ENCODE data around the gene ACTR1B.
A peak's percentile ranks its signal among the peaks of the same experiment; 100 is the strongest.
"Not testable (repeated sequence)": the region's sequence is repeated elsewhere in the genome, so short reads cannot be mapped to it uniquely, and the experiment has no call there.

ACTR1B gene

DNA sequence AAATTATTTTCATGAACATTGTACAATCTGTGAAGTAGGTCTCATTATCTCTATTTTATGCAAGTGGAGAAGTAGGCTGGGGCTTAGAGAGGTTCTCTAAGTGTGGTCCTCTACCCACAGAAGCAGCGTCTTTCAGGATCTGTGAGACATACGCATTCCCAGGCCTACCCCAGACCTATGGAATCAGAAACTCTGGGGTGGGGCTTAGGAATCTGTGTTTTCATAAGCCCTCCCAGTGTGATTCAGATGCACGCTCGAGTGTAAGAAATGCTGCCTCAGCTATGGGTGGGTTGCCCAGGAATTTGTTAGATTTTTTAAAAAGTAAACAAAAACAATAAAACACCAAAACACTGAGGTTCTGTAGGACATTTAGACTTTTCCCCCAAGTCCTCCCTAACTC lies 34.7 kb upstream of the ACTR1B start:
- Mint-ChIP-seq H3K27ac (no peak overlapping the region), H3K4me3 (no peak overlapping the region), H3K36me3 (no peaks in the 10 kb centered on the region), H3K27me3 (no peaks in the 10 kb centered on the region), H3K9me3 (no peaks in the 10 kb centered on the region), H3K4me1 (peaks cover 10% of the 10 kb centered on the region)

DNA sequence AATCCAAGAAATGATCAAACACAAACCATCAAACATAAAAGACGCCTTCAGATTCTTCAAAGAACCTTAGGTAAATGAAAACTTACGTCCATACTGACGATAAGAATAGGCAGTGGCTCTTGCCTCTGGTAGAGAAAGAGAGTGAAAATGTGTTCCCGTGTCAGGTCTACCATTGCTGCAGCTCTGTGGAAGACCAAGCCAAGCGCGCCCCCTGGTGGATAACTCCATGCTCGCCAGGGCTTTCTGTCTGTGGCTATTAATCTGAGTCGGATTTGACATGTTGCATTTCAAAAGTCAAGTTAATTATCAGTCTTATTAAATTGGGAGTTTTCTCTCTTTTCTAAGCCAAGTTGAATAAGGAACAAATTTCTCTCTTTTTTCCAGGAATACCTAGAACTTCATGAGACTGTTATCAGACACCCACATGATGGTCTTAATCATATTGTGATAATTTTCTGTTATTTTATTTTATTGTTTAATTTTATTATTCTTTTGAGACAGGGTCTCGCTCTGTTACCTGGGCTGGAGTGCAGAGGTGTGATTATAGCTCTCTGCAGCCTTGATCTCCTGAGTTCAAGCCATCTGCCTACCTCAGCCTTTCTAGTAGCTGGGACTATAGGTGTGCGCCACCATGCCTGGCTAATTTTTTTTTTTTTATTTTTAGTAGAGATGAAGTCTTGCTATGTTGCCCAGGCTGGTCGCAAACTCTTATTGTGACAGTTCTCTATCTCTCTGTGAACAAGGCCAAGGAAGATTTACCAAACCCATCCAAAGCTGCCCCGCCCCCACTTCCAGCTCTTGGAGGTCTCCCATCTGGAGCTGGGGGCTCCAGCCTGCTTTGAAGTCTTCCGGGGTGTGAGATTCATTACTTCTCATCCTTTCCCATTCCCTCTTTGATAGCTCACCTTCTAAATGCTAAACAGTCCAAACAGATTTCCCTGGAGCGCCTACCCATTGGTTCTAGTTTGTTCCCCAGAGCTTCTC lies 33.7 kb upstream of the ACTR1B start:
- H3K27ac Mint-ChIP-seq, result no peak overlapping the region
- no peak overlapping the region for H3K4me3 Mint-ChIP-seq
- H3K9me3 Mint-ChIP-seq, result no peaks in the 10 kb centered on the region
- H3K4me1 Mint-ChIP-seq, result peaks cover 10% of the 10 kb centered on the region
- no peaks in the 10 kb centered on the region for H3K36me3 Mint-ChIP-seq
- H3K27me3 Mint-ChIP-seq, result no peaks in the 10 kb centered on the region

DNA sequence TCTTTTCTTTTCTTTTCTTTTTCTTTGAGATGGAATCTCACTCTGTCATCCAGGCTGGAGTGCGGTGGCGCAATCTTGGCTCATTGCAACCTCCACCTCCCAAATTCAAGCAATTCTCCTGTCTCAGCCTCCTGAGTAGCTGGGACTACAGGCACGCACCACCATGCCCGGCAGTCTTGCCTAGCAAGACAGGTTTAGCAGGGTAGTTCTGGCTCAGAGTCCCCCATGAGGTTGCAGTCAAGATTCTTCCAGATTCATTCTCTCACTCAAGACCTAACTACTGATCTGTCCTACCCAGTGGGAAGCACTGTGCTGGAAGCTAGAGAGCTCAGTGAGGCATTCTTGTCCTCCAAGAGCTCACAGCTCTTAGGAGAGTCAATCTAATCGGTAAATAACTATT lies 31.9 kb upstream of the ACTR1B start:
- H3K27ac Mint-ChIP-seq, result no peak overlapping the region
- peaks cover 10% of the 10 kb centered on the region for H3K4me1 Mint-ChIP-seq
- H3K4me3 Mint-ChIP-seq, result no peak overlapping the region
- no peaks in the 10 kb centered on the region for H3K27me3 Mint-ChIP-seq
- no peaks in the 10 kb centered on the region for H3K9me3 Mint-ChIP-seq
- H3K36me3 Mint-ChIP-seq, result no peaks in the 10 kb centered on the region

DNA sequence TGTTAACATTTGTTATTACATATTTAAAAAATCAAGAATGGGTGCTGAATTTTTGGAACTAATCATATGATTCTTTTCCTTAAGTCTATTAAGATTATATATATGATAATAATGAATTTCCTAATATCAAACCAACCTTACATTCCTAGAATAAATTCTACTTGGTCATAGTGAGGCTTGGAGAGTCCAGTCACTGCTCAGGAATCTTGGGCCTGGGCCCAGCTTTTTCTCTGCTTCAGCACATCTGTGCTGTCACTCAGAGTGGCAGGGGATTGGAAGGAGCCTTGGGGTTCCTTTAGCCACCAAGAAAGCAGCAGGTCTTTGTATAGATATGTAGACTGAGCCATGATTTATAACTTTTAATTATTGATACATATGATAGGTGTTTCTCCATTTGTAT lies 29.6 kb upstream of the ACTR1B start:
- Mint-ChIP-seq H3K27ac (no peak overlapping the region), H3K4me1 (peaks cover 13% of the 10 kb centered on the region), H3K27me3 (no peaks in the 10 kb centered on the region), H3K4me3 (no peak overlapping the region), H3K9me3 (no peaks in the 10 kb centered on the region), H3K36me3 (no peaks in the 10 kb centered on the region)

DNA sequence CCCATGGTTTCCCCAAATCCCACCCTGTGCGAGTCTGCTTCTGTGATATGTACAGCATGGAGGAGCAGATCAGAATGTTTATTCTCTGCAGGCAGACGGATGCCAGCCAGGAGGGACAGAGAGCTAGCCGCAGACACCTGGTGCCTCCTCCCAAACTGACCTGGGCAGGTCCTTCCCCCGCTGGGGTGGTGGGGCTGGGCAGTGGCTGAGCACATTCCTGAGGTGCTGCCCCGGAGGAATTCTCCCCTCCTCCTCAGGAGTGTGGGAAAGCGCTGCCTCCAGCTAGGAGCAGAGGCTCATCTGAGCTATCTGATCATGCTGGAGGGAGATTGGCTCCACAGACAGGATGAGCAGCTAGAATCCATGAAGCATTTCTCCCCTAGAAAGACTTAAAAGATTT lies 27.3 kb upstream of the ACTR1B start:
- H3K27ac Mint-ChIP-seq, result no peak overlapping the region
- no peak overlapping the region for H3K4me3 Mint-ChIP-seq
- peaks cover 7% of the 10 kb centered on the region for H3K4me1 Mint-ChIP-seq
- no peaks in the 10 kb centered on the region for H3K27me3 Mint-ChIP-seq
- no peaks in the 10 kb centered on the region for H3K9me3 Mint-ChIP-seq
- H3K36me3 Mint-ChIP-seq, result no peaks in the 10 kb centered on the region

DNA sequence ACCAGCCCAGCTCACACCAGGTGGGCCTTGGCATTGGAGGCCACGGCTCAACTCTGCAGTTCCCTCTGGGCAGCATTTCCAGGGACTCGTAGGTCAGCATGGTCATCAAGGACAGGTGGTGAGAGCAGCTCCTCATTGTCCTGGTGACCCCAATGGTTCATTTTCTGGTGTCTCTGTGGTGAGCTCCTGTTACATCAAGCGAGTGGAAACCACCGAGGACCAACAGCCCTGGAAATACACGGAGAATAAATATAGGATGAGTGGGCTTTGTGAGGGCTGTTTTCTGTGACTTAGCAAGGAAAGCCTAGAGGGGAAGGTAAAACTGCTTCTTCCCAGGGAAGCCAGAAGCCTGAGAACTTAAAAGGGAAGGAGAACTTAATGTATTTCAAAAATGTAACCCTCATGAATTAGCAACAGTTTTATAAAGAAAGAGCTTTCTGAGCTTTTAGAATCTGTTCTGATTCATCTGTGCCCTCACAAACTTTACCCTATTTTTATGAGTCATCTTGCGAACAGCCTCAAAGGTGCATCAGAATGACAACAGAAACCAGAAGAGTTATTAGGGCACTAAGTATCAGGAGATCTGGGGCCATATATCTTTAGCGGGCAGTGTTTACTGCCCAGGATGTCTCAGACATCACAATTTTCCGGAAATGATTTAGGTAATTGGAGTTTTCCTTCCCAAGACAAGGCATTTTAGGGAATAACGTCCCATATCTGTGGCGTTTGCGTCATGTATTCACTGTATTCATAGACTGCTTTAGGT lies 24.4 kb upstream of the ACTR1B start:
- no peak overlapping the region for H3K27ac Mint-ChIP-seq
- peaks cover 7% of the 10 kb centered on the region for H3K4me1 Mint-ChIP-seq
- no peaks in the 10 kb centered on the region for H3K36me3 Mint-ChIP-seq
- no peak overlapping the region for H3K4me3 Mint-ChIP-seq
- H3K9me3 Mint-ChIP-seq, result no peaks in the 10 kb centered on the region
- no peaks in the 10 kb centered on the region for H3K27me3 Mint-ChIP-seq

DNA sequence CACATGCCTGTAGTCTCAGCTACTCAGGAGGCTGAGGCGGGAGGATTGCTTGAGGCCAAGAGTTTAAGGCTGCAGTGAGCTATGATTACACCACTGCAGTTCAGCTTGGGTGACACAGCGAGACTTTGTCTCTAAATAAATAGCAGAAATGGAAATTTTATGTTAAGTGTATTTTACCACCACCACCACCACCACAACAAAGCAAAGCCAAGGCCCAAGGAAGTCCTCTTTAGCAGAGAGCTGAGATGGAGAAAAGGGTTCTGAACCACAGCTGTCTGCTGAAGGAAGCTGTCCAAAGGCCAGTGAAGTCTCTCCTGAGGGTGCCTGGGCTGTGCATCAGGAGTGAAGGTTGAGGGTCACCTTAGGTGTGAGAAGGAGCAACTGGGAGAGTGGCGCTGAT lies 23.4 kb upstream of the ACTR1B start:
- not testable (repeated sequence) for H3K4me1 Mint-ChIP-seq, H3K27ac Mint-ChIP-seq, H3K27me3 Mint-ChIP-seq, H3K36me3 Mint-ChIP-seq, H3K9me3 Mint-ChIP-seq, H3K4me3 Mint-ChIP-seq

DNA sequence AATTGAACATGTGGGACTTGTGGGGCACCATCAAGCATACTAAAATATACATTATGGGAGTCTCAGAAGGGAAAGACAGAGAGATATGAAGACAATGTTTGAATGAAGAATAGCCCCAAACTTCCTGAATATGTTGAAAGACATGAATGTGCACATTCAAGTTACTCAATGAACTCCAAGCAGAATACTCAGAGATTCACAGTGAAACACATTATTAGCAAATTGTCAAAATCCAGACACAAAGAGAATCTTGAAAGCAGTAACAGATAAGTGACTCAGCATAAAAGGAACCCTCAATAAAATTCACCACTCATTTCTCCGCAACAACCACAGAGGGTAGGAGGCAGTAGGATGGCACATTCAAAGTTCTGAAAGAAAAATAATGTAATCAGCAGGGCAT lies 14.5 kb upstream of the ACTR1B start:
- Mint-ChIP-seq H3K27ac (no peak overlapping the region), H3K4me1 (peaks cover 5% of the 10 kb centered on the region)

DNA sequence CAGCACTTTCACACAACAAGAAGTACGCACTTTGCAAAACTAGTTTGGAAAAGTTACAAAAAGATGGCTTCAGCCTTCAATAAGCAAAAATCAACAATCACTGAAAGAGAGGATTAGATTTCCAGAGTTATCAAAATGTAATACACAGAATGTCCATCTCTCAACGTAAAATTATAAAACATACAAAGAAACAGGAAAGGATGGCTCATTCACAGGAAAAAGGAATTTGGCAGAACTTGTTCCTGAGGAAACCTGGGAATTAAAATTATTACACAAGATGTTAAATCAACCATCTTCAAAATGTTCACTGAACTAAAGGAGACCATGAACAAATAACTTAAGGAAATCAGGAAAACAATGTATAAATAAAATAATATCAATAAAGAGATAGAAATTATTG lies 13.6 kb upstream of the ACTR1B start:
- Mint-ChIP-seq H3K9me3 (no peaks in the 10 kb centered on the region), H3K27me3 (no peaks in the 10 kb centered on the region), H3K36me3 (no peaks in the 10 kb centered on the region), H3K27ac (no peak overlapping the region), H3K4me3 (no peak overlapping the region), H3K4me1 (peaks cover 9% of the 10 kb centered on the region)

More for the DNA sequence above, 14.5 kb upstream of the ACTR1B start:
- Mint-ChIP-seq H3K36me3 (no peaks in the 10 kb centered on the region), H3K27me3 (no peaks in the 10 kb centered on the region), H3K4me3 (no peak overlapping the region), H3K9me3 (no peaks in the 10 kb centered on the region)

DNA sequence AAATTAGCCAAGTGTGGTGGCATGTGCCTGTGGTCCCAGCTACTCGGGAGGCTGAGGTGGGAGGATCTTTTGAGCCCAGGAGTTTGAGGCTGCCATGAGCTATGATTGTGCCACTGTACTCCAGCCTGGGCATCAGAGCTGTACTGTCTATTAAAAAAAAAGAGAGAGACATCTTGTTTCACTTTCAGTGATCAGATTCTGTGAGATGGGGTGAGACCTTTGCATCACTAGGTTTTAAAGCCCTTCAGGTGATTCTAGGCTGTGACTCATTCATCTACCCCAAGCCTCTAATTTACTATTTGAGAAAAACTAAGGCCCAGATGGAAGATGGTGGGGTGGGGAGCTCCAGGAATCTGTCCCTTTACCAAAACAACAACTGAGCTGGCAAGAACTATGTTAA lies 12.8 kb upstream of the ACTR1B start:
- no peak overlapping the region for H3K4me3 Mint-ChIP-seq
- H3K4me1 Mint-ChIP-seq, result peaks cover 9% of the 10 kb centered on the region
- no peaks in the 10 kb centered on the region for H3K36me3 Mint-ChIP-seq
- no peaks in the 10 kb centered on the region for H3K9me3 Mint-ChIP-seq
- no peaks in the 10 kb centered on the region for H3K27me3 Mint-ChIP-seq
- H3K27ac Mint-ChIP-seq, result no peak overlapping the region

DNA sequence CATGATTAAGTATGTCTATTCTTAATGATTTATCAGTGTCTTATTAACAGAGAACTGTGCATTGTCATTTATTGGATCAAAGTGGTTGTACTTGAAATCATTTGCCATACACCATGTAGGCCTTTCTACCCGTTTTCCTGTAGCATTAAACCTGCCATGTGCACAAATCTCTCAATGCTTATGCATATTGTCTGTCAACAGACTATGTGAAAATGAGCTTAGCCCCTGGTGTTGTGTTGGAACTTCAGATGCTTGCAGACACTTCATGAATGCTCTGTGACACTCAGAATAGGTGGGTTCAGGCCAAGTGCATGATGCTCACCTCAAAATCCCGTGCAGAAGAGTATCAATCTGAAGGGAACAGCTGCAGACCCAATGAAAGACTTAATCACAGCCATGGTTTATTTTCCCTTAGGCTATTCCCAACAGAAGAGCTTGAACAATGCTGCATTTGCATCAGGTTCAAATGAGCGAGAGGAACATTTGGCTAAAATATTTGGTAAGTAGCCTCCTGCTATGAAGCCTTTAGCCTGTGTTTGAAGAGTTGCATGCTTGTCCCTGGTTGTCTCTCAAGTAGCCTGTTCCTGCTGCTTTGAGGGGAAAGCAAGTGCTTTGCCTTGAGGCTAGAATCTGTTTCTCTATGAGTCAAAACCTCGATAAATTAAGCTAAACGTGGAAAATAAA lies 11.7 kb upstream of the ACTR1B start:
- Mint-ChIP-seq H3K36me3 (no peaks in the 10 kb centered on the region), H3K9me3 (no peaks in the 10 kb centered on the region), H3K27ac (no peak overlapping the region), H3K27me3 (no peaks in the 10 kb centered on the region), H3K4me1 (peaks cover 9% of the 10 kb centered on the region), H3K4me3 (no peak overlapping the region)

DNA sequence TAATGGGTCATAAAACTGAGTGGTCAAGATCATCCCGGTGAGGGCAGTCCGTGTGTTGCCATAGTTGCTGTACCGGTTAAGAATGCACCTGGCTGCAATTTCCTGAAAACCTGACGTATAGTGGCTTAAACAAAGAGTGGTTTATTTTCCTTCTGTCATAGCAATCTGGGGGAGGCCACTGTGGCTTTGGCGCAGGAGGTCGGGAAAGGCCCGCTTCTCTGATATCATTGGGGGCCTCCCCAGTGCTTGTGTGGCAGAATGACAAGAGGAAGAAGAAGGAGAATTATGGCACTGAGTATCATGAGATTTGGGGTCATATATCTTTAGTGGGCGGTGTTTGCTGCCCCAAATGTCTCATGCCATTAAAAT lies 10.1 kb upstream of the ACTR1B start:
- Mint-ChIP-seq H3K4me1 (peaks cover 9% of the 10 kb centered on the region), H3K9me3 (no peaks in the 10 kb centered on the region), H3K27ac (peak overlapping the region; percentile 9), H3K27me3 (no peaks in the 10 kb centered on the region), H3K4me3 (peak overlapping the region; percentile 8), H3K36me3 (no peaks in the 10 kb centered on the region)

DNA sequence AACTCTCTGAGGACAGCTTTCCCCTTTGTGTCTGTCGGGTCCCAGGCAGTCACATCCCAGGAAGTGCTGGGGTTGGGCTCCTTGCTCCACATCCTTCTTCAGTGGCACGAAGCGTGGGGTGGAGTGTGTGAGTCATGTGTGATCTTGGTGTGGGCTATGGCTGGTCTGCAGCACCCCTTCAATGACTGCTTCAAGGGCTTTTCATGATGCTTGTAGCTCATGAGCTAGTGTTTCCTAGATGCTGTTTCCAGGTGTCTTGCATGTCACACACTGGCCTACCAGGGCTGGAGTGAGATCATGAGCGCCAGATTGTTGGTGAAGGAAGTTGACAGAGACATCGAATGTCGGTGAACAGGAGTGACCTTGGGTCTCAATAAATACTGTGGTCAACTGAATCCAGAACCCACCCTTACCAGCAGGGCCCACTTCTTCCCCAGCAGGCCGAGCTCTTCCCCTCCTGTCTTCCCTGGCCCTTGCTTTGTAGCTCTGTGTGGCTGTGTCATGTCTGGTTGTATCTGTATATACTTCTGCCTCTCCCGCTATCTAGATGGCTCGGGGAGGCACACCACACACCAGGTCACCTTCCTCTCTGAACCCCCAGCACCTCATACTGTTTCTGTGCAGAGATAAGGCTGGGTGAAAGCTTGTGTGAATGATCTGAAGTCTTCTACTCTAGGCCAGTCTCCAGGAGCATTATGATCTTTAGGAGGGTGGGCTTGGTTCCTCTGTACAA lies 9.5 kb upstream of the ACTR1B start:
- Mint-ChIP-seq H3K9me3 (no peaks in the 10 kb centered on the region), H3K4me1 (peaks cover 9% of the 10 kb centered on the region), H3K36me3 (no peaks in the 10 kb centered on the region), H3K4me3 (peak overlapping the region; percentile 8), H3K27ac (peak overlapping the region; percentile 9), H3K27me3 (no peaks in the 10 kb centered on the region)

DNA sequence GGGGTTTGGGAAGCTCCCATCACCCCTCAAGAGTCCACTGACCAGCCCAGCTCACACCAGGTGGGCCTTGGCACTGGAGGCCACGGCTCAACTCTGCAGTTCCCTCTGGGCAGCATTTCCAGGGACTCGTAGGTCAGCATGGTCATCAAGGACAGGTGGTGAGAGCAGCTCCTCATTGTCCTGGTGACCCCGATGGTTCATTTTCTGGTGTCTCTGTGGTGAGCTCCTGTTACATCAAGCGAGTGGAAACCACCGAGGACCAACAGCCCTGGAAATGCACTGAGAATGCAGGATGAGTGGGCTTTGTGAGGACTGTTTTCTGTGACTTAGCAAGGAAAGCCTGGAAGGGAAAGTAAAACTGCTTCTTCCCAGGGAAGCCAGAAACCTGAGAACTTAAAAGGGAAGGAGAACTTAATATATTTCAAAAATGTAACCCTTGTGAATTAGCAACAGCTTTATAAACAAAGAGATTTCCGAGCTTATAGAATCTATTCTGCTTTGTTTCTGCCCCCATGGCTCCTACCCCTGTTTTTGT lies 8.8 kb upstream of the ACTR1B start:
- not testable (repeated sequence) for H3K4me3 Mint-ChIP-seq

DNA sequence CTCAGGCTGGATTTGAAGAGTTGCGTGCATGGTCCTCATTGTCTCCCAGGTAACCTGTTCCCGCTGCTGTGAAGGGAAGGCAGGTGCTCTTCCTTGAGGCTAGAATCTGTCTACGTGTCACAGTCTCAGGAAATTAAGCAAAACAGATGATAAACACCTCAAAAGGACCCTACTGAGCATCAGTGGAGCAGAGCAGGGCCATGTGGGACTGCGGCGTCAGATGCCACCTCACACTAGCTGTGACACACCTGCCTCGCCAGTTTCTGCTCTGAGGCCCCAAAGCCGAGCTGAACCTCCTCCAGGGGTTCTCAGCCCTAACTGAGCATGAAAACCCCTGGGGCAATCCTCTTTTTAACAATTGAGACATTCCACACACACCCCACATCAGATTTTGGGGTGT lies 7.7 kb upstream of the ACTR1B start:
- Mint-ChIP-seq H3K9me3 (no peaks in the 10 kb centered on the region), H3K27ac (no peak overlapping the region), H3K27me3 (no peaks in the 10 kb centered on the region), H3K4me3 (no peak overlapping the region), H3K4me1 (peaks cover 9% of the 10 kb centered on the region), H3K36me3 (peaks cover 1% of the 10 kb centered on the region)

More for the DNA sequence above, 8.8 kb upstream of the ACTR1B start:
- not testable (repeated sequence) for H3K9me3 Mint-ChIP-seq, H3K27ac Mint-ChIP-seq, H3K27me3 Mint-ChIP-seq, H3K36me3 Mint-ChIP-seq, H3K4me1 Mint-ChIP-seq
